K562 (cell line): ENCODE results near the gene GIMAP6. TPM values are rescaled to one million over a fixed set of nuclear protein-coding genes. Genes with fewer than 3 reads are reported as not detected.
"Not testable (repeated sequence)": the region's sequence is repeated elsewhere in the genome, so short reads cannot be mapped to it uniquely, and the experiment has no call there.

Experiments used
- ATAC-seq: fragments of 200-7000 bp; cut with Tn5 transposase; 3 replicates; pipeline ENCODE4 v1.9.1; 2020; ENCODE audit warnings: moderate library complexity
- BruUV-seq: library from RNA; stranded (reverse); fragments of 400-500 nt; replicated peaks from 2 replicates; lab custom pipeline; 2021; lab: Mats Ljungman, UMichigan
- CTCF ChIA-PET: fragments of 300-600 bp; formaldehyde crosslinking; extraction: SDS; loops from one replicate; lab custom pipeline; 2021; ENCODE audit warnings: low intra/inter-chr PET ratio; lab: Yijun Ruan, JAX
- POLR2A ChIA-PET: fragments of 300-600, 350-650 bp; sonication (Branson Sonifier 250); formaldehyde crosslinking; extraction: SDS; loops from one replicate; lab custom pipeline; 2021; ENCODE audit warnings: antibody characterized with exemption, inconsistent platforms; lab: Yijun Ruan, JAX
- DNase-seq, 4 experiments: peaks; one replicate each; pipeline versions ENCODE4 v3.0.0 to v3.0.0-alpha.2; 2011 to 2018; ENCODE audit warnings: low spot score in 3 of 4, mixed read lengths in 3 of 4; ENCODE audit errors: extremely low read depth in 1 of 4
- FAIRE-seq: peaks from 2 replicates; lab custom pipeline; 2011; peaks lifted over from hg19 to GRCh38; lab: Jason Lieb, UNC
- H2AFZ ChIP-seq: 2 replicates; pipeline ENCODE4 v1.6.0; 2011; ENCODE audit warnings: low read depth, low read length, control low read depth, inconsistent platforms
- H3K27ac ChIP-seq: fragments of 200-600 bp; 3 replicates; pipeline ENCODE4 v1.8.0; 2011; ENCODE audit warnings: low read depth, mild to moderate bottlenecking, control low read depth, inconsistent platforms, low read length, moderate library complexity, mixed read lengths; ENCODE audit errors: extremely low read depth
- H3K27me3 ChIP-seq, 2 experiments: fragments of 300-600 bp in 1 of 2; 2 replicates in 1 of 2; 3 replicates in 1 of 2; pipeline versions ENCODE4 v1.6.0 to v1.8.0; 2011; ENCODE audit warnings: inconsistent platforms in 2 of 2, low read length in 2 of 2, mild to moderate bottlenecking in 1 of 2, mixed read lengths in 1 of 2, moderate library complexity in 1 of 2; ENCODE audit not compliant: control insufficient read depth in 2 of 2, insufficient read depth in 2 of 2
- H3K36me3 ChIP-seq: fragments of 300-600 bp; 3 replicates; pipeline ENCODE4 v1.8.0; 2011; ENCODE audit warnings: mild to moderate bottlenecking, low read length, inconsistent platforms; ENCODE audit not compliant: control insufficient read depth, insufficient read depth
- H3K4me1 ChIP-seq, 2 experiments: fragments of 200-600 bp in 1 of 2; replicated peaks in 1 of 2; 2 replicates in 1 of 2; 3 replicates in 1 of 2; pipeline versions ENCODE4 v1.5.1 to v1.8.0; 2011; ENCODE audit warnings: inconsistent platforms in 2 of 2, low read length in 2 of 2, mild to moderate bottlenecking in 1 of 2, mixed read lengths in 1 of 2, moderate library complexity in 1 of 2; ENCODE audit not compliant: control insufficient read depth in 2 of 2, insufficient read depth in 2 of 2
- H3K4me2 ChIP-seq: 2 replicates; pipeline ENCODE4 v1.6.1; 2011; ENCODE audit warnings: low read length, control low read depth, inconsistent platforms, mixed read lengths; ENCODE audit not compliant: insufficient read depth
- H3K4me3 ChIP-seq: fragments of 200-600 bp; sonication (generic), shearing (Covaris generic); 2 replicates; pipeline ENCODE4 v1.5.1; 2016; ENCODE audit warnings: control low read depth, inconsistent platforms
- H3K79me2 ChIP-seq: fragments of 200-600 bp; 3 replicates; pipeline ENCODE4 v1.8.0; 2011; ENCODE audit warnings: low read length, inconsistent platforms; ENCODE audit not compliant: control insufficient read depth, insufficient read depth
- H3K9ac ChIP-seq, 2 experiments: 2 replicates each; pipeline versions ENCODE4 v1.6.0 to v1.6.1; 2011; ENCODE audit warnings: low read depth in 2 of 2, low read length in 2 of 2, control low read depth in 1 of 2, inconsistent platforms in 1 of 2, mild to moderate bottlenecking in 1 of 2, mixed read lengths in 1 of 2; ENCODE audit not compliant: insufficient read depth in 1 of 2
- H3K9me1 ChIP-seq: one replicate; pipeline ENCODE4 v1.6.0; 2011; ENCODE audit warnings: inconsistent platforms, mild to moderate bottlenecking, low read length, moderate library complexity; ENCODE audit not compliant: control insufficient read depth, insufficient read depth
- H3K9me3 ChIP-seq: replicated peaks from 2 replicates; pipeline ENCODE4 v1.5.1; 2011; ENCODE audit warnings: low read depth, low read length, inconsistent platforms; ENCODE audit not compliant: control insufficient read depth, insufficient read depth
- H4K20me1 ChIP-seq: replicated peaks from 2 replicates; pipeline ENCODE4 v1.6.1; 2011; ENCODE audit warnings: low read length, inconsistent platforms, mixed read lengths; ENCODE audit not compliant: control insufficient read depth, insufficient read depth
- ATF3 ChIP-seq, 2 experiments: fragments of 450-650 bp in 1 of 2; sonication (generic) in 1 of 2; formaldehyde crosslinking in 1 of 2; IDR thresholded peaks in 1 of 2; conservative IDR thresholded peaks in 1 of 2; 2 replicates each; pipeline versions ENCODE4 v1.6.1 to v1.8.1; 2016 to 2023; ENCODE audit warnings: mild to moderate bottlenecking in 2 of 2, moderate library complexity in 2 of 2, inconsistent platforms in 1 of 2, missing genetic modification reagents in 1 of 2
- CEBPB ChIP-seq: fragments of 450-650 bp; IDR thresholded peaks from 2 replicates; pipeline ENCODE4 v1.6.1; 2016; ENCODE audit warnings: missing genetic modification characterization, missing compliant biosample characterization
- CEBPG ChIP-seq, 3 experiments: fragments of 200-800 bp in 1 of 3; sonication (Bioruptor generic) in 1 of 3; sonication (generic) in 1 of 3; formaldehyde crosslinking in 1 of 3; IDR thresholded peaks in 2 of 3; conservative IDR thresholded peaks in 1 of 3; 2 replicates each; pipeline versions ENCODE4 v1.6.1 to v1.8.0; 2016 to 2022; ENCODE audit warnings: missing compliant biosample characterization in 2 of 3, missing genetic modification characterization in 2 of 3, mild to moderate bottlenecking in 1 of 3, missing genetic modification reagents in 1 of 3
- ZNF146 ChIP-seq: IDR thresholded peaks from one replicate; pipeline ENCODE4 v1.6.1; 2018; ENCODE audit warnings: missing compliant biosample characterization; ENCODE audit not compliant: unreplicated experiment
- WGBS: fragments of 100-300 bp; shearing (Covaris generic); methylation state at CpG from one replicate; pipeline ENCODE4 v1.1.6; 2016; ENCODE audit warnings: low coverage, mixed read lengths; ENCODE audit not compliant: insufficient coverage; ENCODE audit errors: missing lambda C conversion rate; 5-methylcytosine and 5-hydroxymethylcytosine counted together
- in situ Hi-C: fragments of 300-500 bp; cut with MboI; formaldehyde crosslinking; loops from 4 replicates; pipeline ENCODE4 v1.15.0; 2018; ENCODE audit warnings: inconsistent platforms, mixed read lengths
- intact Hi-C: fragments of 100-400 bp; cut with micrococcal nuclease; formaldehyde crosslinking; loops from 2 replicates; pipeline ENCODE4 v1.14.2; 2022
- polyA plus RNA-seq, 8 experiments: library from polyadenylated mRNA; depleted of rRNA in 4 of 8; stranded (reverse) in 5 of 8; unstranded in 3 of 8; fragments of >200 nt; fragmentation: Nextera tagmentation in 2 of 8; fragmentation: Illumina TruSeq in 1 of 8; extraction: Ambion mirVana in 2 of 8; extraction: Trizol in 1 of 8; gene quantifications; 2 replicates each; pipeline versions ENCODE4 v1.2.1 to v1.2.3, GENCODE V29; 2011 to 2014; ENCODE audit warnings: inconsistent platforms in 1 of 8, missing spikeins in 1 of 8
- total RNA-seq, 7 experiments: library from RNA; depleted of rRNA in 6 of 7; stranded (reverse); fragments of >200 nt in 6 of 7; fragmentation: Illumina TruSeq in 2 of 7; extraction: Trizol in 2 of 7; gene quantifications; 2 replicates each; pipeline versions ENCODE4 v1.2.1 to v1.2.3, GENCODE V29; 2011 to 2021; ENCODE audit warnings: low replicate concordance in 1 of 7

GIMAP6 gene
- total and polyA plus RNA-seq, 9 of the 15 experiments (the other 6 are each of a cell fraction or from before 2014, with no cell fraction given), result 0.04 to 0.45 (median 0.18) TPM

GRCh38 chr7:150671798-150672585 lies 39.8 kb upstream of the GIMAP6 start:
- ATAC-seq; H3K4me2 ChIP-seq; CTCF ChIA-PET; DNase-seq; H4K20me1 ChIP-seq; H3K36me3 ChIP-seq; in situ Hi-C loops; H3K27ac ChIP-seq; BruUV-seq; H3K9me3 ChIP-seq; FAIRE-seq; H3K79me2 ChIP-seq; POLR2A ChIA-PET; H3K9ac ChIP-seq; H3K27me3 ChIP-seq; H3K4me1 ChIP-seq; H3K9me1 ChIP-seq; intact Hi-C loops; H2AFZ ChIP-seq; H3K4me3 ChIP-seq; TF ChIP-seq ATF3 (CRISPR knock-in tag; conservative IDR thresholded peaks at IDR 0.05); CEBPG (CRISPR knock-in tag; IDR thresholded peaks at IDR 0.05): not testable (repeated sequence)
- TF ChIP-seq ATF3 (IDR thresholded peaks at IDR 0.05), result peak; percentile 31; the same call in 1 of the 2 replicates
- peak; percentile 36; the same call in 1 of the 2 replicates for TF ChIP-seq CEBPB (tag)
- peak; percentile 73 for TF ChIP-seq ZNF146 (CRISPR knock-in tag)
- peak; percentile 56 to 68 for TF ChIP-seq CEBPG (tag; conservative IDR thresholded peaks at IDR 0.05 in 1 of 2, IDR thresholded peaks at IDR 0.05 in 1 of 2)
- under 1% methylated on average over 7 of the region's 7 CpGs for WGBS
